DOHH2 (cell line): ENCODE data around the gene PRR18.

Experiments
- H3F3A ChIP-seq: fragments of 200-600 bp; sonication (generic), shearing (Covaris generic); 2 replicates; pipeline ENCODE4 v1.6.0; 2016; ENCODE audit warnings: antibody characterized with exemption, mild to moderate bottlenecking; ENCODE audit not compliant: control insufficient read depth, insufficient read depth
- H3K27ac ChIP-seq: fragments of 200-600 bp; sonication (generic); 2 replicates; pipeline ENCODE4 v1.5.1; 2014; ENCODE audit warnings: low read depth, mild to moderate bottlenecking, low read length, moderate library complexity
- H3K27me3 ChIP-seq: fragments of 200-600 bp; sonication (generic); 2 replicates; pipeline ENCODE4 v1.6.1; 2014; ENCODE audit warnings: mild to moderate bottlenecking, low read length, mixed read lengths; ENCODE audit not compliant: control insufficient read depth
- H3K36me3 ChIP-seq: fragments of 200-600 bp; sonication (generic); 2 replicates; pipeline ENCODE4 v1.6.1; 2014; ENCODE audit warnings: mild to moderate bottlenecking, low read length, moderate library complexity, mixed read lengths; ENCODE audit not compliant: control insufficient read depth
- H3K4me1 ChIP-seq: fragments of 200-600 bp; sonication (generic); 2 replicates; pipeline ENCODE4 v1.6.1; 2014; ENCODE audit warnings: mild to moderate bottlenecking, low read length, mixed read lengths; ENCODE audit not compliant: control insufficient read depth
- H3K4me2 ChIP-seq: fragments of 200-600 bp; sonication (generic); 2 replicates; pipeline ENCODE4 v1.6.0; 2014; ENCODE audit warnings: mild to moderate bottlenecking, low read length, moderate library complexity
- H3K4me3 ChIP-seq: fragments of 200-600 bp; sonication (generic); 2 replicates; pipeline ENCODE4 v1.5.1; 2014; ENCODE audit warnings: mild to moderate bottlenecking, low read length, mixed read lengths
- H3K79me2 ChIP-seq: fragments of 200-600 bp; sonication (generic); 2 replicates; pipeline ENCODE4 v1.6.1; 2014; ENCODE audit warnings: mild to moderate bottlenecking, low read length, mixed read lengths; ENCODE audit not compliant: control insufficient read depth
- H3K9me2 ChIP-seq: fragments of 200-600 bp; sonication (generic); replicated peaks from 2 replicates; pipeline ENCODE4 v1.6.1; 2014; ENCODE audit warnings: mild to moderate bottlenecking, low read length, mixed read lengths; ENCODE audit not compliant: control insufficient read depth
- H3K9me3 ChIP-seq: fragments of 200-600 bp; sonication (generic); 2 replicates; pipeline ENCODE4 v1.6.1; 2014; ENCODE audit warnings: antibody characterized with exemption, low read length, mixed read lengths; ENCODE audit not compliant: control insufficient read depth, insufficient read depth
- H4K20me1 ChIP-seq: fragments of 200-600 bp; sonication (generic); 2 replicates; pipeline ENCODE4 v1.6.0; 2014; ENCODE audit warnings: low read depth, mild to moderate bottlenecking, antibody characterized with exemption, low read length, moderate library complexity; ENCODE audit not compliant: control insufficient read depth, insufficient read depth
- EZH2phosphoT487 ChIP-seq: fragments of 200-600 bp; sonication (generic); IDR thresholded peaks from 2 replicates; pipeline ENCODE4 v1.6.1; 2017; ENCODE audit warnings: borderline replicate concordance, mild to moderate bottlenecking, antibody characterized with exemption, low read length, moderate library complexity, mixed read lengths
- TF ChIP-seq, protein P1 (sequence below): fragments of 200-600 bp; sonication (generic); IDR thresholded peaks from one replicate; pipeline ENCODE4 v1.5.1; 2014; ENCODE audit warnings: antibody characterized with exemption, mild to moderate bottlenecking, low read depth, low read length; ENCODE audit not compliant: poor library complexity, severe bottlenecking

PRR18 gene

GRCh38 chr6:166271376-166271765 is 36.8 kb downstream of the PRR18 start:
- no peak overlapping the region for H3K4me2 ChIP-seq
- H3K36me3 ChIP-seq: no peaks in the 10 kb centered on the region
- H4K20me1 ChIP-seq: no peaks in the 10 kb centered on the region
- no peak overlapping the region for H3K27ac ChIP-seq
- no peaks in the 10 kb centered on the region for H3K79me2 ChIP-seq
- no peaks in the 10 kb centered on the region for H3K9me3 ChIP-seq
- no peaks in the 10 kb centered on the region for H3K9me2 ChIP-seq
- 0 out of 2 replicates have a peak, but pooled peaks cover 5% of the 10 kb centered on the region for H3F3A ChIP-seq
- H3K4me1 ChIP-seq: peaks cover 13% of the 10 kb centered on the region
- H3K4me3 ChIP-seq: no peak overlapping the region
- H3K27me3 ChIP-seq: no peaks in the 10 kb centered on the region
- TF ChIP-seq EZH2phosphoT487: no peak
- TF ChIP-seq, protein P1, sequence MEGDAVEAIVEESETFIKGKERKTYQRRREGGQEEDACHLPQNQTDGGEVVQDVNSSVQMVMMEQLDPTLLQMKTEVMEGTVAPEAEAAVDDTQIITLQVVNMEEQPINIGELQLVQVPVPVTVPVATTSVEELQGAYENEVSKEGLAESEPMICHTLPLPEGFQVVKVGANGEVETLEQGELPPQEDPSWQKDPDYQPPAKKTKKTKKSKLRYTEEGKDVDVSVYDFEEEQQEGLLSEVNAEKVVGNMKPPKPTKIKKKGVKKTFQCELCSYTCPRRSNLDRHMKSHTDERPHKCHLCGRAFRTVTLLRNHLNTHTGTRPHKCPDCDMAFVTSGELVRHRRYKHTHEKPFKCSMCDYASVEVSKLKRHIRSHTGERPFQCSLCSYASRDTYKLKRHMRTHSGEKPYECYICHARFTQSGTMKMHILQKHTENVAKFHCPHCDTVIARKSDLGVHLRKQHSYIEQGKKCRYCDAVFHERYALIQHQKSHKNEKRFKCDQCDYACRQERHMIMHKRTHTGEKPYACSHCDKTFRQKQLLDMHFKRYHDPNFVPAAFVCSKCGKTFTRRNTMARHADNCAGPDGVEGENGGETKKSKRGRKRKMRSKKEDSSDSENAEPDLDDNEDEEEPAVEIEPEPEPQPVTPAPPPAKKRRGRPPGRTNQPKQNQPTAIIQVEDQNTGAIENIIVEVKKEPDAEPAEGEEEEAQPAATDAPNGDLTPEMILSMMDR: no peak

DNA sequence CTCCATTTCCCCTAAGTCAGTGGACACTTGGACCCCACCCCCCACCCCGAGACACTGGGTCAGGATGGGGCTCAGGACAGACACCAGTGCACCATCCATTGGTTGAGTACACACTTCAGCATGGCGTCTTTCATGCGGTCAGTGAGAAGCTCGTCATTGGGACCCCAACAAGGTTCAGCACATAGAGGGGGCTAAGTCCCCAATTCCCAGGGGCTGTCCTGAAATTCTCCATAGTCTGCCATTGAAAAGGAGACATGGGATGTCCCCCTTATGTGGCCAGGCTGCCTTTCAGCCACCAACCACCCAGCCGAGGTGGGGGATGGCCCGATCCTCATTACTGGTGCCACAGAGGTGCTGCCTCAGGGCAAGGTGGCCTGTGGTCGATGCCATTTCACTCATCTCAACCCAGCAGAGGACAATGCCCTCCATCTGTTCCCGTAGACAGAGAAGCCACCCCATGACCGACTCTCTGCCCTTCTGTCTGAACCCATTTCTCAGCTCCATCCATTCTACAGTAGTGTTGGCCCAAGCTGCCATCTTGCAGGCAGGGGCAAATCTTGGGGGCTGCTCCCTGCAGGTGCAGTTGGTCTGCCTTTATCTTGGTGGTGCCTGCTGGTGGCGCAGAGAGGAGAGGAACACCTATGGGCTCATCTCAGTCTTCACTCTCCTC is 37.4 kb downstream of the PRR18 start:
- H3K9me3 ChIP-seq: no peaks in the 10 kb centered on the region
- no peaks in the 10 kb centered on the region for H4K20me1 ChIP-seq
- H3K9me2 ChIP-seq: no peaks in the 10 kb centered on the region
- peaks cover 8% of the 10 kb centered on the region for H3K4me1 ChIP-seq
- no peaks in the 10 kb centered on the region for H3K27me3 ChIP-seq
- H3F3A ChIP-seq: 0 out of 2 replicates have a peak, but pooled peaks cover 5% of the 10 kb centered on the region
- TF ChIP-seq EZH2phosphoT487: no peak
- TF ChIP-seq, protein P1: no peak
- no peak overlapping the region for H3K4me2 ChIP-seq
- no peaks in the 10 kb centered on the region for H3K36me3 ChIP-seq
- no peak overlapping the region for H3K27ac ChIP-seq
- no peak overlapping the region for H3K4me3 ChIP-seq
- H3K79me2 ChIP-seq: no peaks in the 10 kb centered on the region

DNA sequence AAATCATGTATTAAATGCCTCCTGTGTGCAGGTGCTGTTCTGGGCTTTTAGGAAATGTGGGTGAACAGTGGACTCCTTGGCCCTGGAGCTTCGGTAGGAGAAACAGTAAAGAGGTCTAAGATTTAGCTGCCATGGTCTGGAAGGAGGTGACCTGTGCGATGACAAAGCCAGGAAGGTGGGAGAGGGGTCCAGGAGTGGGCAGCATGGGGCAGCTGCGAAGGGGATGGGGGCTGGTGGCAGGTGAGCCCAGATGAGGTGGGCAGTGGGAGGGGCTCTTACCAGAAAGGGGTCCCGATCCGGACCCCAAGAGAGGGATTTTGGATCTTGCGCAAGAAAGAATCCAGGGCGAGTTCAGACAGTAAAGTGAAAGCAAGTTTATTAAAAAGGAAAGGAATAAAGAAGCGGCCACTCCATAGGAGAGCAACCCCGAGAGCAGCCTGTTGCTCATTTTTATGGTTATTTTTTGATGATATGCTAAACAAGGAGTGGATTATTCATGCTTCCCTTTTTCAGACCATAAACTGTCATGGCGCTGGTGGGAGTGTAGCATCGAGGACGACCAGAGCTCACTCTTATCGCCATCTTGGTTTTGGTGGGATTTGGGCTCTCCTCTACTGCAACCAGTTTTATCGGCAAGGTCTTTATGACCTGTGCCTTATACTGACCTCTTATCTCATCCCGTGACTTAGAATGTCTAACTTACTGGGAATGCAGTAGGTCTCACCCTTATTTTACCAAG is 38.7 kb downstream of the PRR18 start:
- Histone ChIP-seq H3F3A (0 out of 2 replicates have a peak, but pooled peaks cover 5% of the 10 kb centered on the region), H3K4me2 (no peak overlapping the region), H3K27ac (no peak overlapping the region), H4K20me1 (no peaks in the 10 kb centered on the region), H3K79me2 (no peaks in the 10 kb centered on the region), H3K9me3 (no peaks in the 10 kb centered on the region), H3K36me3 (no peaks in the 10 kb centered on the region), H3K9me2 (no peaks in the 10 kb centered on the region), H3K4me3 (no peak overlapping the region), H3K4me1 (no peaks in the 10 kb centered on the region), H3K27me3 (no peaks in the 10 kb centered on the region)
- TF ChIP-seq, protein P1: no peak
- TF ChIP-seq EZH2phosphoT487: no peak
